Stomach smooth muscle (tissue), 2 donors: ENCODE results near the gene TBC1D20.

Experiments used
- H3K27ac ChIP-seq: one replicate; pipeline ENCODE4 v1.7.0; 2013; ENCODE audit warnings: mild to moderate bottlenecking, low read length, inconsistent platforms
- H3K27me3 ChIP-seq, 2 donors: one replicate each; pipeline ENCODE4 v1.7.0; 2013; ENCODE audit warnings: low read length in 2 of 2; ENCODE audit not compliant: insufficient read depth in 2 of 2, control insufficient read depth in 1 of 2
- H3K36me3 ChIP-seq, 2 donors: one replicate each; pipeline ENCODE4 v1.7.0; 2013; ENCODE audit warnings: low read length in 2 of 2; ENCODE audit not compliant: control insufficient read depth in 2 of 2, insufficient read depth in 2 of 2
- H3K4me1 ChIP-seq: one replicate; pipeline ENCODE4 v1.7.0; 2013; ENCODE audit warnings: low read length; ENCODE audit not compliant: control insufficient read depth, insufficient read depth
- H3K4me3 ChIP-seq, 2 donors: one replicate each; pipeline ENCODE4 v1.7.0; 2013; ENCODE audit warnings: low read length in 2 of 2
- H3K9ac ChIP-seq, 2 donors: one replicate each; pipeline ENCODE4 v1.7.0; 2013; ENCODE audit warnings: low read length in 2 of 2, mild to moderate bottlenecking in 1 of 2
- H3K9me3 ChIP-seq, 2 donors: one replicate each; pipeline ENCODE4 v1.7.0; 2013; ENCODE audit warnings: low read length in 2 of 2; ENCODE audit not compliant: control insufficient read depth in 2 of 2
- donor health status: healthy.
- donor health status: Pancreatic carcinoma.

The TBC1D20 gene

GRCh38 chr20:406200-407132, 55.9 kb downstream of the TBC1D20 start:
- peak overlapping the region in 1 of 2 donors; percentile 69 for H3K9ac ChIP-seq
- H3K27ac ChIP-seq, result peak overlapping the region; percentile 60
- no peaks in the 10 kb centered on the region for H3K9me3 ChIP-seq
- peaks cover 25% of the 10 kb centered on the region for H3K4me1 ChIP-seq
- H3K27me3 ChIP-seq, result peaks cover 0 to 2% of the 10 kb centered on the region in 2 donors
- H3K36me3 ChIP-seq, result peaks cover 3 to 8% of the 10 kb centered on the region in 2 donors
- H3K4me3 ChIP-seq, result peak overlapping the region in 1 of 2 donors; percentile 81

GRCh38 chr20:404088-404487, 58.2 kb downstream of the TBC1D20 start:
- Histone ChIP-seq H3K27me3 (peaks cover 0 to 5% of the 10 kb centered on the region in 2 donors), H3K27ac (no peak overlapping the region), H3K4me3 (no peak overlapping the region), H3K9me3 (no peaks in the 10 kb centered on the region), H3K9ac (no peak overlapping the region), H3K4me1 (peaks cover 12% of the 10 kb centered on the region), H3K36me3 (no peaks in the 10 kb centered on the region)

DNA sequence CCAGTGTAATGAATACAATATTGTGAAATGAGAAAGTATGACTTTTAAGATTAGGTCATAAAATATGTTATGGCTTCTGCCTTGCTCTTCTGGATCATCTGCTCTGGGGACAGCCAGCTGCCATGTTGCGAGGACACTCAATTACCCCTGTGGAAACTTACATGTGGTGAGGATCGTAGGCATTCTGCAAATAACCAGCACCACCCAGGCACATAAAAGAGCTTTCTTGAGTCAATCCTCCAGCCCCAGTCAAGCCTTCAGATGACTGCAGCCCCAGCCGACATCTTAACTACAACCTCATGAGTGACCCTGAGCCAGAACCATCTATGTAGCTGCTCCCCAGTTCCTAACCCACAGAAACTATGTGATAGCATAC, 58.8 kb downstream of the TBC1D20 start:
- Histone ChIP-seq H3K4me3 (no peak overlapping the region), H3K9ac (no peak overlapping the region), H3K36me3 (no peaks in the 10 kb centered on the region), H3K9me3 (no peaks in the 10 kb centered on the region), H3K27me3 (peaks cover 0 to 5% of the 10 kb centered on the region in 2 donors), H3K27ac (no peak overlapping the region), H3K4me1 (peaks cover 7% of the 10 kb centered on the region)

GRCh38 chr20:402898-403581, 59.3 kb downstream of the TBC1D20 start:
- Histone ChIP-seq H3K4me1 (peaks cover 5% of the 10 kb centered on the region), H3K27me3 (peaks cover 0 to 5% of the 10 kb centered on the region in 2 donors), H3K9ac (no peak overlapping the region), H3K9me3 (no peaks in the 10 kb centered on the region), H3K36me3 (no peaks in the 10 kb centered on the region), H3K27ac (no peak overlapping the region), H3K4me3 (no peak overlapping the region)

GRCh38 chr20:402496-402885, 59.8 kb downstream of the TBC1D20 start:
- peaks cover 5% of the 10 kb centered on the region for H3K4me1 ChIP-seq
- no peaks in the 10 kb centered on the region for H3K9me3 ChIP-seq
- H3K27ac ChIP-seq, result no peak overlapping the region
- no peaks in the 10 kb centered on the region for H3K36me3 ChIP-seq
- peaks cover 0 to 5% of the 10 kb centered on the region in 2 donors for H3K27me3 ChIP-seq
- H3K4me3 ChIP-seq, result no peak overlapping the region
- H3K9ac ChIP-seq, result no peak overlapping the region

DNA sequence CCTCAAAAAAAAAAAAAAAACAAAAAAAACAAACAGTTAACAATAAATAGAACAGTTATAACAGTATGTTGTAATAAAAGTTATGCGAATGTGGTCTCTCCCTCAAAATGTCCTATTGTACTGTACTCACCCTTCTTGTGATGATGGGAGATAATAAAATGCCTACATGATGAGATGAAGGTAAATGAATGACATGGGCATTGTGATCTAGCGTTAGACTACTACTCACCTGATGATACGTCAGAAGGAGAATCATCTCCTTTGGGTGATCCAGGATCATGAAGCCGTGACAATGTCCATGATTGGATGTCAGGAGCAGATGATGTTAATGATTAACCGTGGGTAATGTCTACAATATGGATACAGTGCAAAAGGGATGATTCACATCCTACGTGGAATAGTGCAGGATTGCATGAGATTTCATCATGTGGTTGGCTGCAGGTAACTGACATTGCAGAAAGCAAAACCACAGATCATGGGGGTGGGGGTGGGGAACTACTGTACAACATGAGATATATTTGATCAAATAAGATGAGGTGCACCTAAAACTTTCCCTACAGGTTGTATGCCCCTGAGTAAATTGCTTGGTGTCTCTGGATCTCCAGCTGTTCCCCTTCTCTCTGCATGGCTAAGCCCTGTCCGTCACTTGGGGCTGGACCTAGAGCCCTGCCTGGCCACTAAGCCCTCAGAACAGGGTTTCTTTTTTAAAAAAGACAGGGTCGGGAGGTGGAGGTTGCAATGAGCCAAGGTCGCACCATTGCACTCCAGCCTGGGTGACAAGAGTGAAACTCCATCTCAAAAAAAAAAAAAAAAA, 60.4 kb downstream of the TBC1D20 start:
- peaks cover under 1% of the 10 kb centered on the region for H3K4me1 ChIP-seq
- peaks cover 0 to 5% of the 10 kb centered on the region in 2 donors for H3K27me3 ChIP-seq
- H3K9me3 ChIP-seq, result no peaks in the 10 kb centered on the region
- no peak overlapping the region for H3K27ac ChIP-seq
- H3K36me3 ChIP-seq, result no peaks in the 10 kb centered on the region
- peak overlapping the region in 1 of 2 donors; percentile 21 for H3K9ac ChIP-seq
- no peak overlapping the region for H3K4me3 ChIP-seq

DNA sequence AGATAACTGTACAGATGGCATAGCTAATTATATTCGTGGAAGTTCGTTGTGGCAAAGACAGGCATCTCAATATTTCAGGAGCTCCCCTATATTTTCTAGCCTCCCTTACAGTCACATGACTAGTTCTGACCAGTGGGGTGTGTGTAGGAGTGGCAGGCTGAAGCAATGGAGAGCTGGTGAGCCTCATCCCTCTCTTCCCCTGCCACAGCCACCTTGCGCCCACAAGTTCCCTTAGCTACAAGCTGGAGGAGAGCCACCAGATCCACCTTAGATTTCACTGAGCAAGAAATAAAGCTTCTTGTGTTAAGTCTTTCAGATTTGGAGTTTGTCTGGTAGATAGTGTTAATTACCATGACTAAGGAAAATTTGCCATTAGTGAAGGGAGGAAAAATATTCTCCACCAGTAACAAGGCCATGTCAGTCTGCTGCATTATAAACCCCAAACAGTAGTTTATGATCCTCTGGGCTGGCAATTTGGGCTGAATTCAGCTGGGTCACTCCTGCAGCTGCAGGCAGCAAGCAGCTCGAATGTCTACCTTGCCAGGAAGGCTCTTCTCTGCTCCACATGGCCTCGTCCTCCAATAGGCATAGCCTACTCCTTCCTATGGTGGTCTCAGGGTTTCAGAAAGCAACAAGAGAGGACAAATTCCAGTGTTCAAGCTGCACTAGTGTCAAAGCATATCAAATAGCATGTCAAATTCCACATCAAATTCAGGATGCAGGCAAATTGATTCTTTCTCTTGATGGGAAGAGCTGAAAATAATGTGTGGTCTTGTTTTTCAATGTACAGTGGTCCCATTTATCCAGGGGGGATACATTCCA, 61.7 kb downstream of the TBC1D20 start:
- Histone ChIP-seq H3K27ac (no peak overlapping the region), H3K27me3 (peaks cover 0 to 5% of the 10 kb centered on the region in 2 donors), H3K36me3 (no peaks in the 10 kb centered on the region), H3K4me3 (no peak overlapping the region), H3K4me1 (no peaks in the 10 kb centered on the region), H3K9ac (no peak overlapping the region), H3K9me3 (no peaks in the 10 kb centered on the region)

DNA sequence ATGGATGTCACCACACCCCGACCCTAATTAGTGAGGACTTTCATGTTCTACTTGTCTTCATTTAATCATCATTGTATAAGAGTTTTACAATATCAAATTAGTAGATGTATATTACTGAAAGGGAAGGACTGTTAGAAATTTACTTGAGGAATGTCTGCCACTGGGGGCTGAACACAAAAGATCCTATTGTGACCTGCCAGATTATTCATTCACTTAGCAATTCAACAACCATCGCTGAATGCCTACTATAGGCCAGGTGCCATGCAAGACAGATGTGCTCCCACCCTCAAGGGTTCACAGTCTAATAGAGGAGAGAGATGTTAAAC, 62.2 kb downstream of the TBC1D20 start:
- Histone ChIP-seq H3K4me3 (no peak overlapping the region), H3K27ac (no peak overlapping the region), H3K9ac (no peak overlapping the region), H3K27me3 (peaks cover 0 to 5% of the 10 kb centered on the region in 2 donors), H3K36me3 (no peaks in the 10 kb centered on the region), H3K4me1 (no peaks in the 10 kb centered on the region), H3K9me3 (no peaks in the 10 kb centered on the region)

- Histone ChIP-seq H3K9ac (no peak overlapping the region), H3K4me3 (no peak overlapping the region), H3K9me3 (no peaks in the 10 kb centered on the region), H3K4me1 (no peaks in the 10 kb centered on the region), H3K27me3 (peaks cover 0 to 5% of the 10 kb centered on the region in 2 donors), H3K27ac (no peak overlapping the region), H3K36me3 (no peaks in the 10 kb centered on the region)
Measured at GRCh38 chr20:399182-399707, 63.1 kb downstream of the TBC1D20 start.
